ENCODE data around the gene CACNA1C. TPM values are rescaled to one million over a fixed set of nuclear protein-coding genes. Genes with fewer than 3 reads are reported as not detected.

Gene CACNA1C
- total RNA-seq, 2 experiments from 2014 or later, result 0.69 to 1.4 TPM

DNA sequence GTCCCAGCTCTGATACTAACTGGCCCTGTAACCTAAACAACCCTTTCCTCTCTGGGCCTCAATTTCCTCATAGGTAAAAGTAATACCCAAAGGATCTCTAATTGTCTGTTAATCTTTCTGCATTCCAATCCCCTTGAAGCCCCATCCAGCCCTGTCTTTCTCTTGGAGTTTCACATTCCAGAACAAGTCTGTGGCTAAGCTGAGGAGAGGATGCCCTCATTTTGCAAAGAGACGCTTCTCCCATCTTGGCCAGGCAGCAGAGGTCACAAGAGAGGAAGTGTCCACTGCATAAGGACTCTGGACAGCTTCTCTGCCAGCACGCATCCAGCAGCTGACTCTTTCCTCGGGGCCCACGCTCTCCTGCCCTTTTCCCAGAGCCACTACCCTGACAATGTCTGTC lies 478.6 kb downstream of the CACNA1C start:
- no peak overlapping the region for H3K27ac ChIP-seq (ENCODE audit: low read depth, low read length, poor library complexity, severe bottlenecking)
- no peaks in the 10 kb centered on the region for H3K79me2 ChIP-seq (ENCODE audit: insufficient read depth, low read depth, low read length)
- POLR2A ChIA-PET, result no interaction called here
- H3K4me3 ChIP-seq (ENCODE audit: low read depth, low read length, poor library complexity, severe bottlenecking), result no peak overlapping the region
- H4K20me1 ChIP-seq (ENCODE audit: insufficient read depth, low read length), result no peaks in the 10 kb centered on the region
- CTCF ChIA-PET (ENCODE audit: unreplicated experiment), result no interaction called here
- H3K4me2 ChIP-seq (ENCODE audit: low read length), result no peak overlapping the region
- no peaks in the 10 kb centered on the region for H3K9me2 ChIP-seq (ENCODE audit: insufficient read depth, low read length)
- H3K9me3 ChIP-seq (ENCODE audit: low read length), result no peaks in the 10 kb centered on the region
- H2AFZ ChIP-seq (ENCODE audit: low read length), result no peak overlapping the region
- H3K36me3 ChIP-seq (ENCODE audit: insufficient read depth, low read length), result no peaks in the 10 kb centered on the region
- no peaks in the 10 kb centered on the region for H3K4me1 ChIP-seq (ENCODE audit: insufficient read depth, low read length, poor library complexity, severe bottlenecking)
- TF ChIP-seq, protein P1, sequence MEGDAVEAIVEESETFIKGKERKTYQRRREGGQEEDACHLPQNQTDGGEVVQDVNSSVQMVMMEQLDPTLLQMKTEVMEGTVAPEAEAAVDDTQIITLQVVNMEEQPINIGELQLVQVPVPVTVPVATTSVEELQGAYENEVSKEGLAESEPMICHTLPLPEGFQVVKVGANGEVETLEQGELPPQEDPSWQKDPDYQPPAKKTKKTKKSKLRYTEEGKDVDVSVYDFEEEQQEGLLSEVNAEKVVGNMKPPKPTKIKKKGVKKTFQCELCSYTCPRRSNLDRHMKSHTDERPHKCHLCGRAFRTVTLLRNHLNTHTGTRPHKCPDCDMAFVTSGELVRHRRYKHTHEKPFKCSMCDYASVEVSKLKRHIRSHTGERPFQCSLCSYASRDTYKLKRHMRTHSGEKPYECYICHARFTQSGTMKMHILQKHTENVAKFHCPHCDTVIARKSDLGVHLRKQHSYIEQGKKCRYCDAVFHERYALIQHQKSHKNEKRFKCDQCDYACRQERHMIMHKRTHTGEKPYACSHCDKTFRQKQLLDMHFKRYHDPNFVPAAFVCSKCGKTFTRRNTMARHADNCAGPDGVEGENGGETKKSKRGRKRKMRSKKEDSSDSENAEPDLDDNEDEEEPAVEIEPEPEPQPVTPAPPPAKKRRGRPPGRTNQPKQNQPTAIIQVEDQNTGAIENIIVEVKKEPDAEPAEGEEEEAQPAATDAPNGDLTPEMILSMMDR (conservative IDR thresholded peaks at IDR 0.05; ENCODE audit: low read length), result no peak
- TF ChIP-seq EZH2phosphoT487 (IDR thresholded peaks at IDR 0.05; ENCODE audit: borderline replicate concordance, low read depth, low read length), result no peak
- no peak for DNase-seq (ENCODE audit: low spot score)
- intact Hi-C loops (cut with micrococcal nuclease; ENCODE audit: unreplicated experiment), result no loop called here
- no TSS peak for BruUV-seq (replicated peaks)

DNA sequence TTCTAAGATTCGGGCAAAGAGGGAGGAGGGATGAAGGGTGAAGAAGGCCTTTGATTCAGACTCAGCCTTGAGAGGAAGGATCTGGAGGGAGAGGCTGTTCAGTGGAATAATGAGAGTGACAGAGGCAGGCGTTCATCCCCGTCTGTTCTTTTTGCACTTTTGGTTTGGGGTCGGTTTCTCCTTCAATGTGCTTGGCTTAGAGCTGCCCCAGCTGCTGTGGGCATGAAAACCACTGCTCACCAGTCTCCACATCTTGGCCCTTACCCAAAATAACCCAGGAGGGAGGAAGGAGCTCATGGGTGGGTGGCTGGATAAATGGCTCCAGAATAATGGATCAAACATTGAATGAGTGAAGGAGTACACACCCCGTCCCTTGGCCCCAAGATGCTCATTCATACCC lies 480.2 kb downstream of the CACNA1C start:
- intact Hi-C loops (cut with micrococcal nuclease; ENCODE audit: unreplicated experiment), result no loop called here
- H2AFZ ChIP-seq (ENCODE audit: low read length), result no peak overlapping the region
- no peak overlapping the region for H3K27ac ChIP-seq (ENCODE audit: low read depth, low read length, poor library complexity, severe bottlenecking)
- TF ChIP-seq, protein P1 (conservative IDR thresholded peaks at IDR 0.05; ENCODE audit: low read length), result no peak
- TF ChIP-seq EZH2phosphoT487 (IDR thresholded peaks at IDR 0.05; ENCODE audit: borderline replicate concordance, low read depth, low read length), result no peak
- no peaks in the 10 kb centered on the region for H3K9me2 ChIP-seq (ENCODE audit: insufficient read depth, low read length)
- no peak for DNase-seq (ENCODE audit: low spot score)
- no peaks in the 10 kb centered on the region for H4K20me1 ChIP-seq (ENCODE audit: insufficient read depth, low read length)
- ChIA-PET POLR2A (no interaction called here), CTCF (ENCODE audit: unreplicated experiment) (no interaction called here)
- no peaks in the 10 kb centered on the region for H3K36me3 ChIP-seq (ENCODE audit: insufficient read depth, low read length)
- H3K9me3 ChIP-seq (ENCODE audit: low read length), result no peaks in the 10 kb centered on the region
- H3K4me1 ChIP-seq (ENCODE audit: insufficient read depth, low read length, poor library complexity, severe bottlenecking), result no peaks in the 10 kb centered on the region
- no peak overlapping the region for H3K4me3 ChIP-seq (ENCODE audit: low read depth, low read length, poor library complexity, severe bottlenecking)
- no peak overlapping the region for H3K4me2 ChIP-seq (ENCODE audit: low read length)
- BruUV-seq (replicated peaks), result no TSS peak
- H3K79me2 ChIP-seq (ENCODE audit: insufficient read depth, low read depth, low read length), result no peaks in the 10 kb centered on the region

DNA sequence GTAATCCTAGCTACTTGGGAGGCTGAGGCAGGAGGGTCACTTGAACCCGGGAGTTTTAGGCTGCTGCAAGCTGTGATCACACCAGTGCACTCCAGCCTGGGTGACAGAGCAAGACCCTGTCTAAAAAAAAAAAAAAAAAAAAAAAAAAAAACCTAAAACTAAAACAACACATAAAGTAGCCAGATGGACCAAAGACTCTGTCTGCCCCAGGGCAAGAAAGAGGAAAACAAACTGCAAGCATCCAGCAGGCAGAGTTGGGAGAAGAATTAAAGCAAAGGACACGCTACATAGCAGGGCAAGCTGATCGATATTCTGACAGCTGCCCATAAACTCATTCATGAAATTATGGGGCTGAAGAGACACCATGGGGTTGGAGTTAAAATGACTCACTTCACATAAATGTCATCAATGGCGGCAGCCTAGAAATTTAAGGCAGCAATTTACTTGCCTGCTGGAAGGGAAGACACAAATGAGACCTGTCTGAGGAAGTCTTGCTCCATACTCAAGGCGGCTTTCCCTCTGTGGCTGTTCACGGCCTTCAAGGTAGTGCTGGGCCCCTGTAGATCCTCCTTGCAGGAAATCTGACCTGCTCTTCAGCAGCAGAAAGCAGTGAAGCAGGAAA lies 482.9 kb downstream of the CACNA1C start:
- Histone ChIP-seq H4K20me1 (ENCODE audit: insufficient read depth, low read length) (no peaks in the 10 kb centered on the region), H3K4me1 (ENCODE audit: insufficient read depth, low read length, poor library complexity, severe bottlenecking) (no peaks in the 10 kb centered on the region), H3K9me3 (ENCODE audit: low read length) (no peaks in the 10 kb centered on the region), H3K9me2 (ENCODE audit: insufficient read depth, low read length) (no peaks in the 10 kb centered on the region), H2AFZ (ENCODE audit: low read length) (no peak overlapping the region), H3K4me2 (ENCODE audit: low read length) (no peak overlapping the region), H3K79me2 (ENCODE audit: insufficient read depth, low read depth, low read length) (no peaks in the 10 kb centered on the region), H3K27ac (ENCODE audit: low read depth, low read length, poor library complexity, severe bottlenecking) (no peak overlapping the region), H3K4me3 (ENCODE audit: low read depth, low read length, poor library complexity, severe bottlenecking) (no peak overlapping the region), H3K36me3 (ENCODE audit: insufficient read depth, low read length) (no peaks in the 10 kb centered on the region)
- ChIA-PET POLR2A (no interaction called here), CTCF (ENCODE audit: unreplicated experiment) (no interaction called here)
- no TSS peak for BruUV-seq (replicated peaks)
- TF ChIP-seq EZH2phosphoT487 (IDR thresholded peaks at IDR 0.05; ENCODE audit: borderline replicate concordance, low read depth, low read length), result no peak
- TF ChIP-seq, protein P1 (conservative IDR thresholded peaks at IDR 0.05; ENCODE audit: low read length), result no peak
- no peak for DNase-seq (ENCODE audit: low spot score)
- intact Hi-C loops (cut with micrococcal nuclease; ENCODE audit: unreplicated experiment), result no loop called here
